HCT116 (cell line): ENCODE data around the gene MIPEP.
A peak's percentile ranks its signal among the peaks of the same experiment; 100 is the strongest.

Experiments
- EGR1 ChIP-seq: IDR thresholded peaks from 2 replicates; pipeline ENCODE4 v1.6.1; 2012; ENCODE audit warnings: low read depth
- EZH2 ChIP-seq: fragments of 200-600 bp; sonication (generic); IDR thresholded peaks from 2 replicates; pipeline ENCODE4 v1.6.1; 2017; ENCODE audit warnings: antibody characterized with exemption, mixed run types
- POLR2A ChIP-seq: IDR thresholded peaks from 2 replicates; pipeline ENCODE4 v1.7.0; 2011; ENCODE audit warnings: borderline replicate concordance; ENCODE audit not compliant: insufficient read depth, insufficient read length; ENCODE audit errors: extremely low read depth
- POLR2AphosphoS5 ChIP-seq: IDR thresholded peaks from 2 replicates; pipeline ENCODE4 v1.6.1; 2011; ENCODE audit warnings: mild to moderate bottlenecking, low read depth, low read length, moderate library complexity
- RAD21 ChIP-seq: IDR thresholded peaks from 2 replicates; pipeline ENCODE4 v1.6.1; 2012; ENCODE audit warnings: low read depth, mild to moderate bottlenecking
- SRF ChIP-seq: IDR thresholded peaks from 2 replicates; pipeline ENCODE4 v1.6.1; 2012; ENCODE audit warnings: low read depth
- YY1 ChIP-seq: IDR thresholded peaks from 2 replicates; pipeline ENCODE4 v1.6.1; 2011; ENCODE audit warnings: low read length, low read depth, moderate library complexity, mild to moderate bottlenecking; ENCODE audit not compliant: insufficient replicate concordance; ENCODE audit errors: extremely low read depth
- TF ChIP-seq, protein P1 (sequence below), 3 experiments: fragments of 200-600 bp in 1 of 3; sonication (generic) in 1 of 3; IDR thresholded peaks in 2 of 3; conservative IDR thresholded peaks in 1 of 3; 2 replicates each; pipeline ENCODE4 v1.5.1; 2012 to 2017; ENCODE audit warnings: low read depth in 2 of 3, low read length in 2 of 3, antibody characterized with exemption in 1 of 3, borderline replicate concordance in 1 of 3, control low read depth in 1 of 3, mild to moderate bottlenecking in 1 of 3, mixed read lengths in 1 of 3, mixed run types in 1 of 3, moderate library complexity in 1 of 3; ENCODE audit not compliant: insufficient read depth in 1 of 3
- TF ChIP-seq, protein P2 (sequence below): IDR thresholded peaks from 2 replicates; pipeline ENCODE4 v1.6.1; 2012; ENCODE audit warnings: low read depth
- TF ChIP-seq, protein P3 (sequence below): IDR thresholded peaks from 2 replicates; pipeline ENCODE4 v1.6.1; 2012
- TF ChIP-seq, protein P4 (sequence below): IDR thresholded peaks from 2 replicates; pipeline ENCODE4 v1.6.1; 2012
- TF ChIP-seq, protein P5 (sequence below): IDR thresholded peaks from 2 replicates; pipeline ENCODE4 v1.6.1; 2011; ENCODE audit warnings: mild to moderate bottlenecking, low read length, moderate library complexity; ENCODE audit not compliant: insufficient replicate concordance; ENCODE audit errors: extremely low read depth

DNA sequence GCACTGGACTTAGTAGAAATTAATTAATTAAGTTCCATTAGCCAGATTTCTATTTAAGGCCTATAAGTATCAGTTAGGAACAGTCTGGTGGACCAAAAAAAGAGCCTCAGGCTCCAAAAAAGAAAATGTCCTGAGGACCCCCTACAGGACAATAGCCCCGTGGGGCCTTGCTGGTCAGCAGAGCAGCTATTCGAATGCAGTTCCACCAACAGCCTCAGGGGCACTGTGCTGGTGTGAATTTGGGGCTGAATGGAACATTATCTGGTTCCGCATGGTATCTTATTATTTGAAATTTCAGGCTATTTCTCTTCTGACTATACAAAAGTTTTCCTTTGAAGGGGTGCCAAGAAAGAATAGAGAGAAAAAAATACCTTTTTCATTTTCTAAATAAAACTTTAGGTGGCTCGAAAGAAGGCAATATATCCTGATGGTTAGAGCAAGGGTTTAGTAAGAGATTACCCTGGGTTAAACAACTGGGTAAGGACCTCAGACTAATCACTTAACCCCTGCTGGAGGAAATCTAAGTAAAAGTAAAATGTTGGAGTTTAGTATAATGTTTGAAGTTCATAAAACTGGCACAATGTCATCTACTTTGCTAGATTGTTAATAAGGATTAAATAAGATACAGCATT is 147.2 kb downstream of the MIPEP start:
- TF ChIP-seq POLR2AphosphoS5: no peak
- TF ChIP-seq, protein P1, sequence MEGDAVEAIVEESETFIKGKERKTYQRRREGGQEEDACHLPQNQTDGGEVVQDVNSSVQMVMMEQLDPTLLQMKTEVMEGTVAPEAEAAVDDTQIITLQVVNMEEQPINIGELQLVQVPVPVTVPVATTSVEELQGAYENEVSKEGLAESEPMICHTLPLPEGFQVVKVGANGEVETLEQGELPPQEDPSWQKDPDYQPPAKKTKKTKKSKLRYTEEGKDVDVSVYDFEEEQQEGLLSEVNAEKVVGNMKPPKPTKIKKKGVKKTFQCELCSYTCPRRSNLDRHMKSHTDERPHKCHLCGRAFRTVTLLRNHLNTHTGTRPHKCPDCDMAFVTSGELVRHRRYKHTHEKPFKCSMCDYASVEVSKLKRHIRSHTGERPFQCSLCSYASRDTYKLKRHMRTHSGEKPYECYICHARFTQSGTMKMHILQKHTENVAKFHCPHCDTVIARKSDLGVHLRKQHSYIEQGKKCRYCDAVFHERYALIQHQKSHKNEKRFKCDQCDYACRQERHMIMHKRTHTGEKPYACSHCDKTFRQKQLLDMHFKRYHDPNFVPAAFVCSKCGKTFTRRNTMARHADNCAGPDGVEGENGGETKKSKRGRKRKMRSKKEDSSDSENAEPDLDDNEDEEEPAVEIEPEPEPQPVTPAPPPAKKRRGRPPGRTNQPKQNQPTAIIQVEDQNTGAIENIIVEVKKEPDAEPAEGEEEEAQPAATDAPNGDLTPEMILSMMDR (IDR thresholded peaks at IDR 0.05 in 2 of 3, conservative IDR thresholded peaks at IDR 0.05 in 1 of 3; ENCODE audit: borderline replicate concordance in 1 of 3, insufficient read depth in 1 of 3, low read depth in 2 of 3, low read length in 2 of 3): peak in 2 of 3 experiments; percentile 72 to 77; a peak in 4 of 6 replicates
- TF ChIP-seq, protein P2, sequence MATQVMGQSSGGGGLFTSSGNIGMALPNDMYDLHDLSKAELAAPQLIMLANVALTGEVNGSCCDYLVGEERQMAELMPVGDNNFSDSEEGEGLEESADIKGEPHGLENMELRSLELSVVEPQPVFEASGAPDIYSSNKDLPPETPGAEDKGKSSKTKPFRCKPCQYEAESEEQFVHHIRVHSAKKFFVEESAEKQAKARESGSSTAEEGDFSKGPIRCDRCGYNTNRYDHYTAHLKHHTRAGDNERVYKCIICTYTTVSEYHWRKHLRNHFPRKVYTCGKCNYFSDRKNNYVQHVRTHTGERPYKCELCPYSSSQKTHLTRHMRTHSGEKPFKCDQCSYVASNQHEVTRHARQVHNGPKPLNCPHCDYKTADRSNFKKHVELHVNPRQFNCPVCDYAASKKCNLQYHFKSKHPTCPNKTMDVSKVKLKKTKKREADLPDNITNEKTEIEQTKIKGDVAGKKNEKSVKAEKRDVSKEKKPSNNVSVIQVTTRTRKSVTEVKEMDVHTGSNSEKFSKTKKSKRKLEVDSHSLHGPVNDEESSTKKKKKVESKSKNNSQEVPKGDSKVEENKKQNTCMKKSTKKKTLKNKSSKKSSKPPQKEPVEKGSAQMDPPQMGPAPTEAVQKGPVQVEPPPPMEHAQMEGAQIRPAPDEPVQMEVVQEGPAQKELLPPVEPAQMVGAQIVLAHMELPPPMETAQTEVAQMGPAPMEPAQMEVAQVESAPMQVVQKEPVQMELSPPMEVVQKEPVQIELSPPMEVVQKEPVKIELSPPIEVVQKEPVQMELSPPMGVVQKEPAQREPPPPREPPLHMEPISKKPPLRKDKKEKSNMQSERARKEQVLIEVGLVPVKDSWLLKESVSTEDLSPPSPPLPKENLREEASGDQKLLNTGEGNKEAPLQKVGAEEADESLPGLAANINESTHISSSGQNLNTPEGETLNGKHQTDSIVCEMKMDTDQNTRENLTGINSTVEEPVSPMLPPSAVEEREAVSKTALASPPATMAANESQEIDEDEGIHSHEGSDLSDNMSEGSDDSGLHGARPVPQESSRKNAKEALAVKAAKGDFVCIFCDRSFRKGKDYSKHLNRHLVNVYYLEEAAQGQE: no peak
- TF ChIP-seq, protein P3, sequence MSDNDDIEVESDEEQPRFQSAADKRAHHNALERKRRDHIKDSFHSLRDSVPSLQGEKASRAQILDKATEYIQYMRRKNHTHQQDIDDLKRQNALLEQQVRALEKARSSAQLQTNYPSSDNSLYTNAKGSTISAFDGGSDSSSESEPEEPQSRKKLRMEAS: no peak
- no peak for TF ChIP-seq YY1
- no peak for TF ChIP-seq SRF
- TF ChIP-seq POLR2A: no peak
- TF ChIP-seq, protein P4, sequence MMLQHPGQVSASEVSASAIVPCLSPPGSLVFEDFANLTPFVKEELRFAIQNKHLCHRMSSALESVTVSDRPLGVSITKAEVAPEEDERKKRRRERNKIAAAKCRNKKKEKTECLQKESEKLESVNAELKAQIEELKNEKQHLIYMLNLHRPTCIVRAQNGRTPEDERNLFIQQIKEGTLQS: no peak
- TF ChIP-seq EGR1: no peak
- no peak for TF ChIP-seq RAD21
- no peak for TF ChIP-seq EZH2
- TF ChIP-seq, protein P5, sequence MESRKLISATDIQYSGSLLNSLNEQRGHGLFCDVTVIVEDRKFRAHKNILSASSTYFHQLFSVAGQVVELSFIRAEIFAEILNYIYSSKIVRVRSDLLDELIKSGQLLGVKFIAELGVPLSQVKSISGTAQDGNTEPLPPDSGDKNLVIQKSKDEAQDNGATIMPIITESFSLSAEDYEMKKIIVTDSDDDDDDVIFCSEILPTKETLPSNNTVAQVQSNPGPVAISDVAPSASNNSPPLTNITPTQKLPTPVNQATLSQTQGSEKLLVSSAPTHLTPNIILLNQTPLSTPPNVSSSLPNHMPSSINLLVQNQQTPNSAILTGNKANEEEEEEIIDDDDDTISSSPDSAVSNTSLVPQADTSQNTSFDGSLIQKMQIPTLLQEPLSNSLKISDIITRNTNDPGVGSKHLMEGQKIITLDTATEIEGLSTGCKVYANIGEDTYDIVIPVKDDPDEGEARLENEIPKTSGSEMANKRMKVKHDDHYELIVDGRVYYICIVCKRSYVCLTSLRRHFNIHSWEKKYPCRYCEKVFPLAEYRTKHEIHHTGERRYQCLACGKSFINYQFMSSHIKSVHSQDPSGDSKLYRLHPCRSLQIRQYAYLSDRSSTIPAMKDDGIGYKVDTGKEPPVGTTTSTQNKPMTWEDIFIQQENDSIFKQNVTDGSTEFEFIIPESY: no peak
